ENCODE measurements around the gene LRFN2. TPM values are rescaled to one million over a fixed set of nuclear protein-coding genes. Genes with fewer than 3 reads are reported as not detected.

Gene LRFN2
- polyA plus RNA-seq, 2 donors = 0.26 to 0.28 TPM

DNA sequence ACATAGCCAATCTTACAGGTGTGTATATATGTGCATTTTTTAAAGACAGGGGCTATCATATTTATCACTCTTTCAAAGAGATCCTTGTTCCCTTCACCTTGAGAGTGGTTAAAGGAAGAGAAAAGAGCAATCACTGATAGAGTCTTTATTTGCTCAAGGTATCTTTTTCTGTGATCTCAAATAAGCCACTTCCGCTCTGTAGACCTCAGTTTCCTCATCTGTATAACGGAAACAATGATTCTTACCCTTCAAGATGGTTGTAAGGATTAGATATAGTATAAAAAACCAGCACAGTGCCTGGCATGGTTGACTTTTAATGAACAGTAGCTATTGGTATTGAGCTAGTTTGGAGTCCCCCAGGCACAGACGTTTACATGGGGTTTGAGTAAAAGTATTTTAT lies 10.1 kb upstream of the LRFN2 start:
- Histone ChIP-seq H3K27me3 (ENCODE audit: control insufficient read depth in 1 of 2, insufficient read depth in 2 of 2, low read length in 2 of 2) (peaks cover 0 to 5% of the 10 kb centered on the region in 2 donors), H3K9me3 (ENCODE audit: control insufficient read depth in 2 of 2, insufficient read depth in 1 of 2, low read depth in 1 of 2, low read length in 1 of 2) (no peaks in the 10 kb centered on the region), H3K27ac (ENCODE audit: low read depth in 2 of 2, low read length in 1 of 2) (no peak overlapping the region), H3K4me3 (ENCODE audit: low read depth in 1 of 2, low read length in 2 of 2) (no peak overlapping the region), H3K36me3 (ENCODE audit: control insufficient read depth in 2 of 2, insufficient read depth in 2 of 2, low read length in 1 of 2) (no peaks in the 10 kb centered on the region), H3K4me1 (ENCODE audit: control insufficient read depth in 2 of 2, insufficient read depth in 2 of 2, low read length in 1 of 2) (no peaks in the 10 kb centered on the region)
- 64 to 72% methylated on average over 3 of the region's 3 CpGs for WGBS, 2 donors

DNA sequence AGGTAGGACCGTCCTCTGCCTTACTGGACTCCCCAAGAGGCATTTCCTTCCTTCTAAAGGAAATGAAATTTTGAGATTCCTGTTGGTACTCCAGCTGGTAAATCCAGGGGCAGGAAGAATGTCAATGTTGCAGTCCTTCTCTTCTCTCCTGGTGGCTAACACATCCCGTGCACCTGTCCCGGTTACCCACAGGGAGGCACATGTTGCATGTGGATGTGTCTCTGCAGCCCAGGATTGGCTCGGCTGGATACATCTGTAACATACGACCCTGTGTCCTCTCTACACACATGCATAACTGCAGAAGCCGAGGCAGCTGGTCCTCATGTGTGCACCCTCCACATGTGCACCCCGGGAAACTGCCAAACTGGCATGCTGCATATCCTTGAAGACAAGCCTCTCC lies 1.3 kb upstream of the LRFN2 start:
- Histone ChIP-seq H3K27me3 (ENCODE audit: control insufficient read depth in 1 of 2, insufficient read depth in 2 of 2, low read length in 2 of 2) (peaks cover 0 to 13% of the 10 kb centered on the region in 2 donors), H3K36me3 (ENCODE audit: control insufficient read depth in 2 of 2, insufficient read depth in 2 of 2, low read length in 1 of 2) (no peaks in the 10 kb centered on the region), H3K27ac (ENCODE audit: low read depth in 2 of 2, low read length in 1 of 2) (no peak overlapping the region), H3K9me3 (ENCODE audit: control insufficient read depth in 2 of 2, insufficient read depth in 1 of 2, low read depth in 1 of 2, low read length in 1 of 2) (no peaks in the 10 kb centered on the region), H3K4me3 (ENCODE audit: low read depth in 1 of 2, low read length in 2 of 2) (no peak overlapping the region), H3K4me1 (ENCODE audit: control insufficient read depth in 2 of 2, insufficient read depth in 2 of 2, low read length in 1 of 2) (peaks cover 0 to 7% of the 10 kb centered on the region in 2 donors)
- WGBS, 2 donors = 56 to 61% methylated on average over 7 of the region's 7 CpGs

DNA sequence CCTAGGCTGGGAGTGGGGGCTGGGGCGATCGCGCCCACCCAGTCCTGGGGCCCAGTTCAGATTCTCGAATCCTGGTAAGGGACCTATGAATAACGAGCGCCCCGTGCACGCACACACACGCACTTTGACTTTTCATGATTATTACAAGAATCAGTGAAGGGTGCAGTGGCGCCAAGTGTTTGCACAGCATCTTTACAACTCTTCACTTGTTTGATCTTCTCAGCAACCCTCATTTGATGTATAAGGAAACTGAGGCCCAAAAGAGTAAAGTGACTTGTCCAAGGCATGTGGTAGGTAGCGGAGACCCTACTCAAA lies 863 bp upstream of the LRFN2 start:
- H3K9me3 ChIP-seq (ENCODE audit: control insufficient read depth in 2 of 2, insufficient read depth in 1 of 2, low read depth in 1 of 2, low read length in 1 of 2) = no peaks in the 10 kb centered on the region
- H3K4me1 ChIP-seq (ENCODE audit: control insufficient read depth in 2 of 2, insufficient read depth in 2 of 2, low read length in 1 of 2) = peaks cover 0 to 7% of the 10 kb centered on the region in 2 donors
- 13 to 17% methylated on average over 11 of the region's 11 CpGs for WGBS, 2 donors
- no peak overlapping the region for H3K27ac ChIP-seq (ENCODE audit: low read depth in 2 of 2, low read length in 1 of 2)
- no peak overlapping the region for H3K4me3 ChIP-seq (ENCODE audit: low read depth in 1 of 2, low read length in 2 of 2)
- H3K36me3 ChIP-seq (ENCODE audit: control insufficient read depth in 2 of 2, insufficient read depth in 2 of 2, low read length in 1 of 2) = no peaks in the 10 kb centered on the region
- peaks cover 0 to 13% of the 10 kb centered on the region in 2 donors for H3K27me3 ChIP-seq (ENCODE audit: control insufficient read depth in 1 of 2, insufficient read depth in 2 of 2, low read length in 2 of 2)

DNA sequence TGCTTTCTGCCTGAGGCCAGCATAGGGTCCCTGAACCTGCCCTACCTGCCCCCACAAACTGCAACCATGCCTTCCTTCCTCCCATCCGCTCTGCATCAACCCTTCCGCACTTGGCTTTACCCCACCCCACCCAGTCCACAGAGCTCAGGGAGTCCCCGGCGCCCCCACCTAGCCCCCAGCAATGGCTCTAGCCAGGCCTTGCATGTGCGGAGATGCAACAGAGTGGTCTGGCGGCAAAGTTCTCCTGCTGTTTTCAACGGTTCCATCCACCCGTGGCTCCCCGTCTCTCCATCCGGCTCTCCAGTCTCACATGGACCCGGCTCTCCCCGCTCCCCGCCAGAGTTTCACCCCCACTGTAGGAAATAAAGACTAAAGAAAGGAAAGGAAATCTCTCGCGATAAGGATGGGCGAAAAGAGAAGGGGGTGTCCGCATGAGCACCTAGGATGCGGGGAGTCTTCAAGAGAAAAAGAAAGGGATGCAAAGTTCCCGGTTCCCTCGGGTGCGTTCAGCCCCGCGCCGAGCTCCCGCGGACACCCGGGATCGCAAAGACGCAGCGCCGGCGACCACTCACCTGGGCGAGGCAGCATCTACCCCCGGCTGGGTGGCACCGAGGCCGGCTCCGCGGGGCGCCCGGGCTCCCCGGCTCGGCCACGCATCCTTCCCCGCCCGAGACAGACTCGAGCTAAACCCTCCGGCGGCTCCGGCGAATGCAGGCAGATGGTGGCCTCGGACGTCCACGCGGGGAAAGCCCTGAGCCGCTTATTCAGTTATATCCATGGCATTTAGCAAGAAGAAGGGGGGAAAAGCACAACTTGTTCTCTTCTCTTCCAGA lies 579 bp downstream of the LRFN2 start:
- no peaks in the 10 kb centered on the region for H3K36me3 ChIP-seq (ENCODE audit: control insufficient read depth in 2 of 2, insufficient read depth in 2 of 2, low read length in 1 of 2)
- 7 to 8% methylated on average over 55 of the region's 55 CpGs for WGBS, 2 donors
- H3K27me3 ChIP-seq (ENCODE audit: control insufficient read depth in 1 of 2, insufficient read depth in 2 of 2, low read length in 2 of 2) = peaks cover 0 to 13% of the 10 kb centered on the region in 2 donors
- peaks cover 0 to 7% of the 10 kb centered on the region in 2 donors for H3K4me1 ChIP-seq (ENCODE audit: control insufficient read depth in 2 of 2, insufficient read depth in 2 of 2, low read length in 1 of 2)
- H3K9me3 ChIP-seq (ENCODE audit: control insufficient read depth in 2 of 2, insufficient read depth in 1 of 2, low read depth in 1 of 2, low read length in 1 of 2) = no peaks in the 10 kb centered on the region
- H3K4me3 ChIP-seq (ENCODE audit: low read depth in 1 of 2, low read length in 2 of 2) = peak overlapping the region; percentile 14 to 55
- no peak overlapping the region for H3K27ac ChIP-seq (ENCODE audit: low read depth in 2 of 2, low read length in 1 of 2)

DNA sequence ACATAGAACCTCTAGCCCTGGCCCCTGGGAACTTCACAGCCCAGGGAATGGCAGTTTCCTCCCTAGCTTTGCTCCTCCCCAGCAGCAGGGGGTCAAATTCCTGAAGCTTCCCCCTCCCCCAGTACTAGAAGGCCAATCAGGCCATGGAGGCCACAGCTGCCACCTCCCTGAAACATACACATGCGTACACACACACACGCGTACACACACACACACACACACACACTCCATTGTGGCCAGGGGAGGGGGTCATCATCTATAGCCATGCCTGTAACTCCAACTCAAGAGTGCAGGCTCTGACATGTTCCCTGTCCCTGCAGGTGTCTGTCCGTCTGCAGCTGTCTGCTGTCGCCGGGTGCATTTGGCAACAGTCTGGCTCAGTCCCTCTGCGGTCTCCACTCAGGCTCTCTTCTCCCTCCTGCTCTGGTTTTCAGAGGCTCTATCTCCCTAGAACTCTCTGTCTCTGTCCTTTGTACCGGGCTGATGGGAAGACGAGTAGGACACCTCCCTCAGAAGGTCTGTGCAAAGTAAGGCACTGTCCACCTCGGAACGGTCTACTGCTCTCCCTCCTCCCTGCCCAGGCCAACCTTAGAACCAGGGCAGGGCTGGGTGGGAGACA lies 1.4 kb downstream of the LRFN2 start:
- H3K9me3 ChIP-seq (ENCODE audit: control insufficient read depth in 2 of 2, insufficient read depth in 1 of 2, low read depth in 1 of 2, low read length in 1 of 2) = no peaks in the 10 kb centered on the region
- no peaks in the 10 kb centered on the region for H3K36me3 ChIP-seq (ENCODE audit: control insufficient read depth in 2 of 2, insufficient read depth in 2 of 2, low read length in 1 of 2)
- peaks cover 0 to 13% of the 10 kb centered on the region in 2 donors for H3K27me3 ChIP-seq (ENCODE audit: control insufficient read depth in 1 of 2, insufficient read depth in 2 of 2, low read length in 2 of 2)
- 56 to 61% methylated on average over 11 of the region's 11 CpGs for WGBS, 2 donors
- peaks cover 0 to 9% of the 10 kb centered on the region in 2 donors for H3K4me1 ChIP-seq (ENCODE audit: control insufficient read depth in 2 of 2, insufficient read depth in 2 of 2, low read length in 1 of 2)
- no peak overlapping the region for H3K4me3 ChIP-seq (ENCODE audit: low read depth in 1 of 2, low read length in 2 of 2)
- no peak overlapping the region for H3K27ac ChIP-seq (ENCODE audit: low read depth in 2 of 2, low read length in 1 of 2)

DNA sequence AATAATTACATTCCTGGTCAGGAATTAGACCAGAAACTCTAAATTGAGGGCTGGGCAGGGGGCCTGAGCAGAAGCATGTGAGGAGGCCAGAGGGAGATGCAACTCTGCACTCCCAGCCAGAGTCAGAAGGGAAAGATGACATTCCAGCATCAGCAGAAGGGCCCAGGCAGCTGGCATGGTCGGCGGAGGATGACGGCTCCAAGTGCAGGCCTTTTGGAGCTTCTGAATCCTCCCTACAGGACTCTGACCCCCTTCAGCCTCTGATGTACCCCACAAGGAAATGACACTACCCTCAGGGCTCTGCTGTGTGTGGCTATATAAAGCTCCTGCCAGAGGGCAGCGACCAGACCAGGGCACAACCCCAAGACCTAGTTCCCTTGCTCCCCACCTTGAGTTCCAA lies 1.9 kb downstream of the LRFN2 start:
- no peak overlapping the region for H3K27ac ChIP-seq (ENCODE audit: low read depth in 2 of 2, low read length in 1 of 2)
- no peaks in the 10 kb centered on the region for H3K36me3 ChIP-seq (ENCODE audit: control insufficient read depth in 2 of 2, insufficient read depth in 2 of 2, low read length in 1 of 2)
- peaks cover 0 to 13% of the 10 kb centered on the region in 2 donors for H3K27me3 ChIP-seq (ENCODE audit: control insufficient read depth in 1 of 2, insufficient read depth in 2 of 2, low read length in 2 of 2)
- no peak overlapping the region for H3K4me3 ChIP-seq (ENCODE audit: low read depth in 1 of 2, low read length in 2 of 2)
- H3K4me1 ChIP-seq (ENCODE audit: control insufficient read depth in 2 of 2, insufficient read depth in 2 of 2, low read length in 1 of 2) = peaks cover 0 to 10% of the 10 kb centered on the region in 2 donors
- no peaks in the 10 kb centered on the region for H3K9me3 ChIP-seq (ENCODE audit: control insufficient read depth in 2 of 2, insufficient read depth in 1 of 2, low read depth in 1 of 2, low read length in 1 of 2)
- 69 to 79% methylated on average over 4 of the region's 4 CpGs for WGBS, 2 donors

DNA sequence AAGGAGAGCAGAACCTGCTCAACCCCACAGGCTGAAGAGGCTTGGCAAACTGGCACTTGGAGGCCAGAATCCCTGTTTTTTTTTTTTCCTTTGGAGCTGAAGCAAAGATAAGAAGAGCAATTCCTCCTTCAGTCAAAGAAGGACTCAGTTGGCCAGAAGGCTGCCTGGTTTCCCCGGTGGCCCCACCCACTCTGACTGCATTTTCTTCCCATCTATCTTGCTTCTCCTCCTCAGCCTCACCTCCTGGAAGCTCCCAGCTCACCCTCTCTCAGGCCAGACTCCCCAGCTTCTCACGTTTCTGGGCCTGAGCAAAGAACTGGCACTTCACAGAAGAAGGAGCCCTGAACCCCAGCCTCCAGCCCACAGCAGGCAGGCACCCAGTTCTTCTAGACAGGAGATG lies 2.4 kb downstream of the LRFN2 start:
- WGBS, 2 donors = 47 to 60% methylated on average over 2 of the region's 2 CpGs
- Histone ChIP-seq H3K4me3 (ENCODE audit: low read depth in 1 of 2, low read length in 2 of 2) (no peak overlapping the region), H3K27me3 (ENCODE audit: control insufficient read depth in 1 of 2, insufficient read depth in 2 of 2, low read length in 2 of 2) (peaks cover 0 to 13% of the 10 kb centered on the region in 2 donors), H3K4me1 (ENCODE audit: control insufficient read depth in 2 of 2, insufficient read depth in 2 of 2, low read length in 1 of 2) (peaks cover 0 to 10% of the 10 kb centered on the region in 2 donors), H3K27ac (ENCODE audit: low read depth in 2 of 2, low read length in 1 of 2) (no peak overlapping the region), H3K9me3 (ENCODE audit: control insufficient read depth in 2 of 2, insufficient read depth in 1 of 2, low read depth in 1 of 2, low read length in 1 of 2) (no peaks in the 10 kb centered on the region), H3K36me3 (ENCODE audit: control insufficient read depth in 2 of 2, insufficient read depth in 2 of 2, low read length in 1 of 2) (no peaks in the 10 kb centered on the region)

DNA sequence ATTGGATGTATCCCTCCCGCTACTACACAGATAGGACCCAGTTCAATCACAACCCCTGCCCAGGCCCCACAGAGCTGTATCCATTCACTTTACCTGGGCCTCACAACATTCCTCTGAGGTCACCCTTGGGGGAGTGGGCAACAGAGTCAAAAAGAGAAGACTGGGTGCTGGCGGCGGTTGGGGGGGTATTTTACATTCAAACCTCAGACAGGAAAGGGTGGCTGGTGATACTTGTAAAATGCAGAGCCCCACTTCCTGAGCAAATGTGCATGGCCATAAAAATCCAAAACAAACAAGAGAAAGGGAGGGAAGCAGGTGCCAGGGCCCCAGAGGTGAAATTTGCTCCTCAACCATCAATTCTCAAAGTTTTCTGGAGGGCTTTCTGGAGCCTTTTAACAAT lies 3.5 kb downstream of the LRFN2 start:
- Histone ChIP-seq H3K27me3 (ENCODE audit: control insufficient read depth in 1 of 2, insufficient read depth in 2 of 2, low read length in 2 of 2) (peaks cover 0 to 13% of the 10 kb centered on the region in 2 donors), H3K4me1 (ENCODE audit: control insufficient read depth in 2 of 2, insufficient read depth in 2 of 2, low read length in 1 of 2) (peaks cover 0 to 10% of the 10 kb centered on the region in 2 donors), H3K27ac (ENCODE audit: low read depth in 2 of 2, low read length in 1 of 2) (no peak overlapping the region), H3K4me3 (ENCODE audit: low read depth in 1 of 2, low read length in 2 of 2) (no peak overlapping the region), H3K36me3 (ENCODE audit: control insufficient read depth in 2 of 2, insufficient read depth in 2 of 2, low read length in 1 of 2) (no peaks in the 10 kb centered on the region), H3K9me3 (ENCODE audit: control insufficient read depth in 2 of 2, insufficient read depth in 1 of 2, low read depth in 1 of 2, low read length in 1 of 2) (no peaks in the 10 kb centered on the region)
- 69 to 86% methylated on average over 3 of the region's 3 CpGs for WGBS, 2 donors

DNA sequence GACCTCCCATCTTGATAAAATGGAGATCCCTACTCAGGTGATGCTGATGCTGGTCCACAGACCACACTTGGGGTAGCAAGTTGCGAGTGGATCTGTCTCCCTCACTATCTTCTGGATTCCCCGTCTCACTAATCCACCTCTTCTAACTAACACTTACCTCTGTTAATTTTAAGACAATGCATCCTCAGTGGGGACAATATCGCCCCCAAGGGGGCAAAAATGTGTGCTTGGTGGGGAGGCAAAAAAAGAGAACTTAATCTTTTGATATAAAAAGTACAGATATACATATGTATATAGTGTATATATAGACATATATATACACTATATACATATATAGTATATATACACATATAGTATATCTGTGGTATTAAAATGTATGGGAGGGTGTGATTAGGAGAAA lies 4.3 kb downstream of the LRFN2 start:
- peaks cover 0 to 13% of the 10 kb centered on the region in 2 donors for H3K27me3 ChIP-seq (ENCODE audit: control insufficient read depth in 1 of 2, insufficient read depth in 2 of 2, low read length in 2 of 2)
- H3K4me3 ChIP-seq (ENCODE audit: low read depth in 1 of 2, low read length in 2 of 2) = no peak overlapping the region
- 89 to 90% methylated on average over 3 of the region's 3 CpGs for WGBS, 2 donors
- no peaks in the 10 kb centered on the region for H3K9me3 ChIP-seq (ENCODE audit: control insufficient read depth in 2 of 2, insufficient read depth in 1 of 2, low read depth in 1 of 2, low read length in 1 of 2)
- H3K4me1 ChIP-seq (ENCODE audit: control insufficient read depth in 2 of 2, insufficient read depth in 2 of 2, low read length in 1 of 2) = peaks cover 0 to 6% of the 10 kb centered on the region in 2 donors
- H3K27ac ChIP-seq (ENCODE audit: low read depth in 2 of 2, low read length in 1 of 2) = no peak overlapping the region
- no peaks in the 10 kb centered on the region for H3K36me3 ChIP-seq (ENCODE audit: control insufficient read depth in 2 of 2, insufficient read depth in 2 of 2, low read length in 1 of 2)

DNA sequence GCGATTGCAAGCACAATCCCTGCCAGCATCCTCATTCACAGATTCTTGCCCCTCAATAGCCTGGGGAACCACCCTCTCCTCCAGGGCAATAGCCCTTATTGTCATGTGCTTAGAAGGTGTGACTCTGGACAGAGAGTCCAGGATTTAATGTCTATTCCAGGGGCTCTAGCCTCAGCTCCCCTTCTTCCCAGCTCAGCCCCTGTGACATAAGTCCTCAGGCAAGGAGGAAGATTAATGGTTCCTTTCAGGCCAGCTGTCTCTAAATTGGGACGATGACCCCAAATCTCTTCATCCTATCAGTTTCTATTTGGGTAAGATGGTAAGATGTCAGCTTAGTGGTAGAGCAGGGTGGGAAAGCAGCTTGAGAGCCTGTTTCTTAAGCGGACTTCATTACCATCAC lies 8.1 kb downstream of the LRFN2 start:
- Histone ChIP-seq H3K27ac (ENCODE audit: low read depth in 2 of 2, low read length in 1 of 2) (no peak overlapping the region), H3K4me3 (ENCODE audit: low read depth in 1 of 2, low read length in 2 of 2) (no peak overlapping the region), H3K27me3 (ENCODE audit: control insufficient read depth in 1 of 2, insufficient read depth in 2 of 2, low read length in 2 of 2) (no peaks in the 10 kb centered on the region), H3K36me3 (ENCODE audit: control insufficient read depth in 2 of 2, insufficient read depth in 2 of 2, low read length in 1 of 2) (no peaks in the 10 kb centered on the region), H3K9me3 (ENCODE audit: control insufficient read depth in 2 of 2, insufficient read depth in 1 of 2, low read depth in 1 of 2, low read length in 1 of 2) (no peaks in the 10 kb centered on the region), H3K4me1 (ENCODE audit: control insufficient read depth in 2 of 2, insufficient read depth in 2 of 2, low read length in 1 of 2) (peaks cover 0 to 2% of the 10 kb centered on the region in 2 donors)
- 89 to 90% methylated on average over 3 of the region's 3 CpGs for WGBS, 2 donors

Measured in esophagus (tissue), 2 donors.